Breast epithelium (tissue), 3 donors: Measurements from ENCODE around the gene ELMO2.

Experiments
- POLR2AphosphoS5 ChIP-seq, 3 donors: sonication (generic); formaldehyde crosslinking; IDR thresholded peaks; one replicate each; pipeline ENCODE4 v1.6.1; 2017; ENCODE audit warnings: antibody characterized with exemption in 3 of 3
- TF ChIP-seq, protein P1 (sequence below), 3 donors: fragments of 450-650 bp; IDR thresholded peaks; one replicate each; pipeline ENCODE4 v1.5.1; 2016 to 2017; ENCODE audit warnings: antibody characterized with exemption in 3 of 3, mild to moderate bottlenecking in 3 of 3, moderate library complexity in 3 of 3

DNA sequence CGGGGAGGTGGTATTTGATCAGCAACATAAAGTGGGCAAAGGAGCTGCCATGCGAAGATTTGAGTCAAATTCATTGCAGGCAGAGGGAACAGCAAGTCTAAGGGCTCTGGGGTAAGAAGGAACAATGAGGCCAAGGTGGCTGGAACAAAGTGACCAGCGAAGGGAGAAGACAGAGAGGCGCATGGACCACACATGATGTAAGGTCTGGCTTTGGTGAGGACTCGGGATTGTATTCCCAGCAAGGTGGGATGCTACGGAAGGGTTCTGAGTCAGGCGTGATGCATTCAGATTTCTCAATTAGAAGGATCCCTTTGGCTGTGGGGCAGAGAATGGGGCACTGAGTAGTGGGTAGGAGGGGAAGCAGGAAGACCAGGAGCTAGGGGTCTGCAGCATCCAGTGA lies 67.4 kb downstream of the ELMO2 start:
- TF ChIP-seq POLR2AphosphoS5 (IDR thresholded peaks at IDR 0.05) = no peak
- TF ChIP-seq, protein P1, sequence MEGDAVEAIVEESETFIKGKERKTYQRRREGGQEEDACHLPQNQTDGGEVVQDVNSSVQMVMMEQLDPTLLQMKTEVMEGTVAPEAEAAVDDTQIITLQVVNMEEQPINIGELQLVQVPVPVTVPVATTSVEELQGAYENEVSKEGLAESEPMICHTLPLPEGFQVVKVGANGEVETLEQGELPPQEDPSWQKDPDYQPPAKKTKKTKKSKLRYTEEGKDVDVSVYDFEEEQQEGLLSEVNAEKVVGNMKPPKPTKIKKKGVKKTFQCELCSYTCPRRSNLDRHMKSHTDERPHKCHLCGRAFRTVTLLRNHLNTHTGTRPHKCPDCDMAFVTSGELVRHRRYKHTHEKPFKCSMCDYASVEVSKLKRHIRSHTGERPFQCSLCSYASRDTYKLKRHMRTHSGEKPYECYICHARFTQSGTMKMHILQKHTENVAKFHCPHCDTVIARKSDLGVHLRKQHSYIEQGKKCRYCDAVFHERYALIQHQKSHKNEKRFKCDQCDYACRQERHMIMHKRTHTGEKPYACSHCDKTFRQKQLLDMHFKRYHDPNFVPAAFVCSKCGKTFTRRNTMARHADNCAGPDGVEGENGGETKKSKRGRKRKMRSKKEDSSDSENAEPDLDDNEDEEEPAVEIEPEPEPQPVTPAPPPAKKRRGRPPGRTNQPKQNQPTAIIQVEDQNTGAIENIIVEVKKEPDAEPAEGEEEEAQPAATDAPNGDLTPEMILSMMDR (IDR thresholded peaks at IDR 0.05) = no peak
